ENCODE results near the gene SUMO3. TPM values are rescaled to one million over a fixed set of nuclear protein-coding genes. Genes with fewer than 3 reads are reported as not detected.

The SUMO3 gene
- total RNA-seq, 1 donor from 2014 or later, result 69.0 TPM

DNA sequence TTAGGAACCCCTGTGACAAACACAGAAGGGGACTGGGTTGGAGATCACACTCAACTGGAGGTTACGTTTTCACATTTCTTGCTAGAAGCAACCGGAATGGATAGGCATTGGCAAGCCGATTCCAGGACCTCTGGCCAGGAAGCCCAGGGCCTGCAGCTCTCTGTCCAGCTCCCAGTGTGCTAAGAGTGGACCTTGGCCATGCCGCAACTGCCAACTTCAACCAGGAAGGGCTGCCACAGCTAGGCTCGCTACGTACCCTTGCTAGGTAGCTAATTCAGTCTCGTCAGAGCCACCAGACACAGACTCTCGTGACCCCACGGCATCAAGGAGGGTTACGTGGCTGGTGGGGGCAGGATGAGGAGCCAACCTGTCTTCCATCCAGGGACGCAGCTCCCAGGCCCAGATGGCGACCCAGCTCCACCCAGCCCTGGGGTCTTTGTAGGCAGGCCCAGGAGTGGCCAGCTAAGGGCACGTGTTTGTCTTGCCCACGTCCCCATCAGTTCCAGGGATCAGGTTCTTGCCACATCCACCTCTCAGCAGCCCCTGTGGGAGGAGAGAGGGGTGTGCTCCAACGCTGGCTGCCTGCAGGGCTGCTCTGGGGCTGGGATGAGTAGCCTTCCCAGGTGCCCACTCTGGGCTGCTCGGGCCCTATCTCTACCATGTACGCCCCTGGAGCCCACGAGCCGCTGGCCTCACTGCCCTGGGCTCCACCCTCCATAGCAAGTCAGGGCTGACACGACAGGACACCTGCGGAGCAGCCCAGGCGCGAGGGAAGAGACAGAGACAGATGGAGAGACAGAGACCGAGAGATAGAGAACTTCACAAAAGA is 55.4 kb downstream of the SUMO3 start:
- peaks cover 5% of the 10 kb centered on the region for H3K4me1 Mint-ChIP-seq (ENCODE audit: unreplicated experiment)
- no peak overlapping the region for H3K27ac Mint-ChIP-seq (ENCODE audit: unreplicated experiment)
- H3K9me3 Mint-ChIP-seq (ENCODE audit: unreplicated experiment), result no peaks in the 10 kb centered on the region
- TF ChIP-seq CTCF (IDR thresholded peaks at IDR 0.05; ENCODE audit: unreplicated experiment), result no peak
- no peak overlapping the region for H3K4me3 Mint-ChIP-seq (ENCODE audit: unreplicated experiment)
- peaks cover 5% of the 10 kb centered on the region for H3K36me3 Mint-ChIP-seq (ENCODE audit: low read depth, unreplicated experiment)
- H3K27me3 Mint-ChIP-seq (ENCODE audit: unreplicated experiment), result peaks cover 5% of the 10 kb centered on the region
- DNase-seq (ENCODE audit: low spot score), result no peak

DNA sequence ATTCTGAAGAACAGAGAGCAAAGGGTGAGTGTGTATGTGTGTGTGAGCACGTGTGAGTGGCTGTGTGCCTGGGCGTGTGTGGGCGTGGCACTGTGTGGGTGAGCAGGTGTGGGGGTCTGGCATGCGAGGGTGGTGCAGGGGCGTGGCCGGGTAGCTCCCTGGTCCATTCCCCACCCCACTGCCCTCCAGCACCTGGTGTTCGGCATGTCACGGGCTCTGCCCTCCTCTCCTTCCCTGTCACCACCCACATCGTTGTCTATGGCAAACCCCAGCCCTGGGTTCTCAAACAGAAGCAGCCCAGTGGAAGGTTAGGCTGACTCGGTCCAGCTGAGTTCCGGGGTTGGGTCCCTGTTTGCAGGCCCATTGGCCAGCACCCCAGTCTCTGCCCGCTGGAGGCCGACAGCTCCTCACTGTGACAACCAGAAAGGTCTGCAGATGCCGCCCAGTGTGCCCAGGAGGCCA is 56.1 kb downstream of the SUMO3 start:
- no peak for TF ChIP-seq CTCF (IDR thresholded peaks at IDR 0.05; ENCODE audit: unreplicated experiment)
- peaks cover 5% of the 10 kb centered on the region for H3K36me3 Mint-ChIP-seq (ENCODE audit: low read depth, unreplicated experiment)
- H3K27ac Mint-ChIP-seq (ENCODE audit: unreplicated experiment), result no peak overlapping the region
- no peak for DNase-seq (ENCODE audit: low spot score)
- H3K27me3 Mint-ChIP-seq (ENCODE audit: unreplicated experiment), result peaks cover 5% of the 10 kb centered on the region
- no peaks in the 10 kb centered on the region for H3K9me3 Mint-ChIP-seq (ENCODE audit: unreplicated experiment)
- peaks cover 5% of the 10 kb centered on the region for H3K4me1 Mint-ChIP-seq (ENCODE audit: unreplicated experiment)
- H3K4me3 Mint-ChIP-seq (ENCODE audit: unreplicated experiment), result peak overlapping the region; percentile 1

DNA sequence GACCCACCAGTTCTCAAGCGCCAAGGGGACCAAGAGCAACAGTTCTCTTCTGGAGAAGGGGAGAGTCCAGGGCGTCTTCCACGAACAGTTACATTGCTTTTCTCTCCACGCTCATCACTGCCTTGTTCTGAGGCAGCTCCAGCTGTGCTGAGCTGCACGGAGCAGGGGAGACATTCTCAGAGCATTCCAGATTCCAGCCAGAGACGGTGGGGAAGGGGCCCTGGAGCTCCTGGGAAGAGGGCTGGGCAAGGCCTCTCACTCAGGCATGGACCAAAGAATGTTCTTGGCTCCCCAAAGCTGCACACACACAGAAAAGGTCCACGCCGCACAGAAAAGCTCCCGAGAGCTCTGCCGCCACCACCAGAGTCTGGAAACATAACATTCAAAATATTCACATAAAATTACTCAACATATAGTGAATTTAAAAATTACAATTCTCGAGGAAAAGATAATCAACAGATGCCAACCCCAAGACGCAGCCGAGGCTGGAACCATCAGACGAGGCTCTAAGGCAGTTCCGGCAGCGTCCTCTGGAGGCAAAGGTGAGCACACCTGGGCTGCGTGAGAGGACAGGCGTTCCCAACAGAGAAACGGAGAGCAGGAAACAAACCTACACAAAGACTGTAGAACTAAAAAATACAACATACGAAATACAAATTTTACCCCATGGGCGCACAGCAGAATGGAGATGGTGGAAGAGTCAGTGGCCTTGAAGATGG is 56.7 kb downstream of the SUMO3 start:
- H3K36me3 Mint-ChIP-seq (ENCODE audit: low read depth, unreplicated experiment), result peaks cover 5% of the 10 kb centered on the region
- DNase-seq (ENCODE audit: low spot score), result no peak
- no peak for TF ChIP-seq CTCF (IDR thresholded peaks at IDR 0.05; ENCODE audit: unreplicated experiment)
- no peak overlapping the region for H3K27ac Mint-ChIP-seq (ENCODE audit: unreplicated experiment)
- H3K9me3 Mint-ChIP-seq (ENCODE audit: unreplicated experiment), result peaks cover under 1% of the 10 kb centered on the region
- H3K4me3 Mint-ChIP-seq (ENCODE audit: unreplicated experiment), result peak overlapping the region; percentile 1
- peaks cover 5% of the 10 kb centered on the region for H3K27me3 Mint-ChIP-seq (ENCODE audit: unreplicated experiment)
- H3K4me1 Mint-ChIP-seq (ENCODE audit: unreplicated experiment), result peaks cover 4% of the 10 kb centered on the region

DNA sequence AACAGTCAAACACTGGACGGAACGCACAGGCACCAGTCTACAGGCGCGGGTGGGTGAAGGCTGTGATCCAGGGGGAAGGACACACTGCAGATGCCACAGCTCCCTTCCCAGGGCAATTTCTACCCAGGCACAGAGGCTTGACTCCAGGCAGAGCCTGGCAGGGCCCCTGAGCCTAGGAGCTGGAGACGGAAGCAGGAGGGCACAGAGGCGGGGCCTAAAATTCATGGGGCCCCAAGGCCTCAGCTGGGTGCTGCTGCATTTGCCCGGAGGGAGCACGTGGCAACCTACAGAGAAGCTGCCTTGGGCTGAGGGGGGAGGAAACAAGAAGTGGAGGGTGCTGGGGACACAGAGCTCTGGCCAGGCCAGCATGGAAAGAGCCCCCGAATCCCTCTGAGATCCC is 57.5 kb downstream of the SUMO3 start:
- H3K27ac Mint-ChIP-seq (ENCODE audit: unreplicated experiment), result no peak overlapping the region

More for the DNA sequence above, 57.5 kb downstream of the SUMO3 start:
- no peaks in the 10 kb centered on the region for H3K4me1 Mint-ChIP-seq (ENCODE audit: unreplicated experiment)
- H3K9me3 Mint-ChIP-seq (ENCODE audit: unreplicated experiment), result peaks cover 5% of the 10 kb centered on the region
- H3K4me3 Mint-ChIP-seq (ENCODE audit: unreplicated experiment), result no peak overlapping the region
- DNase-seq (ENCODE audit: low spot score), result no peak
- H3K36me3 Mint-ChIP-seq (ENCODE audit: low read depth, unreplicated experiment), result peaks cover 5% of the 10 kb centered on the region
- TF ChIP-seq CTCF (IDR thresholded peaks at IDR 0.05; ENCODE audit: unreplicated experiment), result no peak
- H3K27me3 Mint-ChIP-seq (ENCODE audit: unreplicated experiment), result peaks cover 4% of the 10 kb centered on the region

Data from endothelial cell (in vitro differentiated cells).